PFSK-1 (cell line): ENCODE results near the gene R3HCC1L.

Experiments
- FOXP2 ChIP-seq: optimal IDR thresholded peaks from 2 replicates; pipeline ENCODE3; 2011; ENCODE audit warnings: borderline replicate concordance, control low read depth, inconsistent platforms; ENCODE audit not compliant: insufficient read depth; ENCODE audit errors: extremely low read length, extremely low read depth
- POLR2AphosphoS5 ChIP-seq: IDR thresholded peaks from 2 replicates; pipeline ENCODE4 v1.6.1; 2012; ENCODE audit warnings: low read depth, mild to moderate bottlenecking, control low read depth, low read length, moderate library complexity
- SIN3A ChIP-seq: IDR thresholded peaks from 2 replicates; pipeline ENCODE4 v1.6.1; 2012; ENCODE audit warnings: mild to moderate bottlenecking, low read length, moderate library complexity, borderline replicate concordance; ENCODE audit not compliant: insufficient read depth
- TAF1 ChIP-seq: IDR thresholded peaks from 2 replicates; pipeline ENCODE4 v1.6.1; 2012; ENCODE audit warnings: low read length, control low read depth, borderline replicate concordance; ENCODE audit not compliant: insufficient read depth
- TF ChIP-seq, protein P1 (sequence below), 2 experiments: IDR thresholded peaks; 2 replicates each; pipeline versions ENCODE4 v1.6.1 to v1.8.0; 2011 to 2012; ENCODE audit warnings: low read depth in 2 of 2, low read length in 2 of 2, control low read depth in 1 of 2, inconsistent platforms in 1 of 2, mild to moderate bottlenecking in 1 of 2, moderate library complexity in 1 of 2; ENCODE audit not compliant: insufficient read depth in 1 of 2

Gene R3HCC1L

DNA sequence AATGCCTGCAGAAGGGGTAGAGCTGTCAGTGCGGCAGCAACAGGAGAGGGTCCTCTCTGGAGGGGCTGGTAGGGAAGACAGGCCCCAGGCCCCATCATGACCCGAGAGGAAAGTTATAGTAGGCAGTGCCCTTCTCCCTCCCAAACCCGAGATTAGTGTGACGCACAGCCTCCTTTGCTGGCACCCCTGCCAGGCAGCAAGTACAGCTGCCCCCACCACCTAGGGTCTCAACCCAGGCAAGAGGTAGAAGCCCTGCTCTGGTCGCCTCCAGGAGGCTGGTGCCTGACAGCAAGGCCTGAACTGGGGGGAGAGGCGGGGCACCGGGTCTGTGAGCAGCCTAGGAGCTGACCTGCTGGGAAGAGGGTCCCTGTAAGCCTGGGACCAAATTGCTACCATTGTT lies 118.0 kb downstream of the R3HCC1L start:
- no peak for TF ChIP-seq SIN3A
- no peak for TF ChIP-seq FOXP2
- TF ChIP-seq TAF1 = no peak
- no peak for TF ChIP-seq POLR2AphosphoS5
- TF ChIP-seq, protein P1, sequence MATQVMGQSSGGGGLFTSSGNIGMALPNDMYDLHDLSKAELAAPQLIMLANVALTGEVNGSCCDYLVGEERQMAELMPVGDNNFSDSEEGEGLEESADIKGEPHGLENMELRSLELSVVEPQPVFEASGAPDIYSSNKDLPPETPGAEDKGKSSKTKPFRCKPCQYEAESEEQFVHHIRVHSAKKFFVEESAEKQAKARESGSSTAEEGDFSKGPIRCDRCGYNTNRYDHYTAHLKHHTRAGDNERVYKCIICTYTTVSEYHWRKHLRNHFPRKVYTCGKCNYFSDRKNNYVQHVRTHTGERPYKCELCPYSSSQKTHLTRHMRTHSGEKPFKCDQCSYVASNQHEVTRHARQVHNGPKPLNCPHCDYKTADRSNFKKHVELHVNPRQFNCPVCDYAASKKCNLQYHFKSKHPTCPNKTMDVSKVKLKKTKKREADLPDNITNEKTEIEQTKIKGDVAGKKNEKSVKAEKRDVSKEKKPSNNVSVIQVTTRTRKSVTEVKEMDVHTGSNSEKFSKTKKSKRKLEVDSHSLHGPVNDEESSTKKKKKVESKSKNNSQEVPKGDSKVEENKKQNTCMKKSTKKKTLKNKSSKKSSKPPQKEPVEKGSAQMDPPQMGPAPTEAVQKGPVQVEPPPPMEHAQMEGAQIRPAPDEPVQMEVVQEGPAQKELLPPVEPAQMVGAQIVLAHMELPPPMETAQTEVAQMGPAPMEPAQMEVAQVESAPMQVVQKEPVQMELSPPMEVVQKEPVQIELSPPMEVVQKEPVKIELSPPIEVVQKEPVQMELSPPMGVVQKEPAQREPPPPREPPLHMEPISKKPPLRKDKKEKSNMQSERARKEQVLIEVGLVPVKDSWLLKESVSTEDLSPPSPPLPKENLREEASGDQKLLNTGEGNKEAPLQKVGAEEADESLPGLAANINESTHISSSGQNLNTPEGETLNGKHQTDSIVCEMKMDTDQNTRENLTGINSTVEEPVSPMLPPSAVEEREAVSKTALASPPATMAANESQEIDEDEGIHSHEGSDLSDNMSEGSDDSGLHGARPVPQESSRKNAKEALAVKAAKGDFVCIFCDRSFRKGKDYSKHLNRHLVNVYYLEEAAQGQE (IDR thresholded peaks at IDR 0.05; ENCODE audit: insufficient read depth in 1 of 2, low read depth in 2 of 2, low read length in 2 of 2) = no peak

DNA sequence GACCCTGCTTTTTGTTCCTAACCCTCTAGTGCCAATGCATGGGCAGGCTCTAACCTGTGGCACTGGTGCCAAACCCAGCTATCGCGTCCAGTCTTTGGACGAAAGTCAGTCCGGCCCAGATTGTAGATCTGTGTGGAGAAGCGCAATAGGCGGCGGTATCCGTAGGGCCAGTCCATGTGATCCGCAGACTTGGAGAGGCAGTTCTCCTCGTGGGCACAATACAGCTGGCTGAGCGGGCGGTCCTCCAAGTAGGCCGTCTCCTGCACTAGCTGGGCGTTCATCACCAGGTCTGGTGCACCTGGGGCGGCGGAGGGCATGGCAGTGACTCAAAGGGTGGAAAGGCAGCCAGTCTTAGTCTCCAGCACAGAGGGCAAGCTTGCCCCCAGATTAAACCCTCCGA lies 119.0 kb downstream of the R3HCC1L start:
- TF ChIP-seq TAF1 (no peak), FOXP2 (no peak), SIN3A (no peak), POLR2AphosphoS5 (no peak)
- TF ChIP-seq, protein P1 (IDR thresholded peaks at IDR 0.05; ENCODE audit: insufficient read depth in 1 of 2, low read depth in 2 of 2, low read length in 2 of 2) = no peak

DNA sequence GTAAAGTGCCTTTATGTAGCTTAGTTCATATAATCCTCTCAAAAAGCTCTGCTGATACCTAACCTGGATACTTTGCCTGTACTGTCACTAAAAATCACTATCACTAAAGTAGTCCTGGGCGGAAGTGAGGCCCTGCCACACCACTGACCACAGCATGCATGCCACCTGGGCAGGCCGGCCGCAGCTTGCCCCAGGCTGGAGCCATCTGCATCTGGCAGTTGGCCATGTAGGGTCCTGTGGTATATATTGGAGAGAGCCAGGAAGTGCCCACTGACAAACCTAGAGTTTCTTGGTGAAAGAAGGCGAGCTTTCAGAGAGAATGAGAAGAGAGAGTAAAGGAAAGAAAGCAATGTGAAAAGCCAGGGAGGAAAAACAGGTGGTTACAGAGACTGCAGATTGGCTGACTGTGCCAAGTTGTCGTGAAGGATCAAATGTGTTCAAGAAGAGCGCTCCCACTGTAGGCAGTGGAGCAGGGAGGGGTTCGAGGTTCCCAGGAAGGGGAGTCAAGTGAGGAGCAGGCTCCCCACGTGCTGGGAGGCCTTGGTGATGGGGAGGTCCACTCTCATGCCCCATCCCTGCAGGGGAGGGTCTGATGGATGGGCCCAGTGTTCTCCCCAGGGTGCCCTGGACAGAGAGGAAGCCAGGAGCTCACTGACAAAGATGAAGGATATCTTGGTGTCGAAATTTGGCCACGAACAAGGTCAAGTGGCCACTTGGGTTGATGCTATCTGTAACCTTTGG lies 119.9 kb downstream of the R3HCC1L start:
- TF ChIP-seq SIN3A (no peak), FOXP2 (no peak), POLR2AphosphoS5 (no peak), TAF1 (no peak)
- TF ChIP-seq, protein P1 (IDR thresholded peaks at IDR 0.05; ENCODE audit: insufficient read depth in 1 of 2, low read depth in 2 of 2, low read length in 2 of 2) = no peak

DNA sequence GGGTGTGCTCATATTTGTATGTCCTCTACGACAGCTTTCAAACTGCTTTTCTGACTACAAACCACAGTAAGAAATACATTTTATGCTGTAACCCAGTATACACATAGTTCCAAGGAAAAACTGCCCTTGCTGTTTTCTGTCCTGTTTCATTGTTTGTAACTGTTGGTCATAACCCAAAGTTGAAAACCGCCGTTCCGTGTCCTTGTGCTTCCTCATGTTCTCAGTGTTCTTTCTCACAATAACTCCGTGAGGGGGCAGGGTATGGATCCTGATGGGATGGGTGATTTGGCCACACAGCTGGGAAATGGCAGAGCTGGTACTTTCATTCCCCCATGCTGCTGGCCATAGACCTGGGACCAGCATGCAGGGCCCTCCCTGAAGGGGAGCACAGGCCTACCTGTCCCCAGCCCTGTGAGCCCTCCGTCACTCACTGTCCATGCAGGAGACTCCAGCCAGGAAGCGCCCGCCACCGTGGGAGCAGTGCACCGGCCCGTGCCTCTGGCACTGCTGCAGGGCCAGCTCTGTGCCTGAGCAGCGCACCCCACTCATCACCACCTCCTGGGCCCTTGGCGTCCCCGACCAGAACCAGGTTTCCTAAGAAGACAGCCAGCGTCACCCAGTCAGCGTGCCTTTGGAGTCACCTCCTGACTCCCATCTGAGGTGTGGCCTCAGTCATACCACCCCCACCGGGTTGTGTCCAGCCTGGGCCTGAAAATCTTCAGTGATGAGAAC lies 120.9 kb downstream of the R3HCC1L start:
- TF ChIP-seq SIN3A (no peak), TAF1 (no peak), POLR2AphosphoS5 (no peak), FOXP2 (no peak)
- TF ChIP-seq, protein P1 (IDR thresholded peaks at IDR 0.05; ENCODE audit: insufficient read depth in 1 of 2, low read depth in 2 of 2, low read length in 2 of 2) = no peak
